OCI-LY1 (cell line): ENCODE results near the gene PARN.

Experiments used
- EZH2 ChIP-seq: fragments of 200-600 bp; sonication (generic), shearing (Covaris generic); IDR thresholded peaks from 2 replicates; pipeline ENCODE4 v1.8.0; 2017; ENCODE audit warnings: borderline replicate concordance, mixed run types, mild to moderate bottlenecking, antibody characterized with exemption, low read length, moderate library complexity, mixed read lengths
- TF ChIP-seq, protein P1 (sequence below): fragments of 200-600 bp; sonication (generic), shearing (Covaris generic); IDR thresholded peaks from 2 replicates; pipeline ENCODE4 v1.5.1; 2017; ENCODE audit warnings: mild to moderate bottlenecking, antibody characterized with exemption, low read length, moderate library complexity, mixed read lengths

DNA sequence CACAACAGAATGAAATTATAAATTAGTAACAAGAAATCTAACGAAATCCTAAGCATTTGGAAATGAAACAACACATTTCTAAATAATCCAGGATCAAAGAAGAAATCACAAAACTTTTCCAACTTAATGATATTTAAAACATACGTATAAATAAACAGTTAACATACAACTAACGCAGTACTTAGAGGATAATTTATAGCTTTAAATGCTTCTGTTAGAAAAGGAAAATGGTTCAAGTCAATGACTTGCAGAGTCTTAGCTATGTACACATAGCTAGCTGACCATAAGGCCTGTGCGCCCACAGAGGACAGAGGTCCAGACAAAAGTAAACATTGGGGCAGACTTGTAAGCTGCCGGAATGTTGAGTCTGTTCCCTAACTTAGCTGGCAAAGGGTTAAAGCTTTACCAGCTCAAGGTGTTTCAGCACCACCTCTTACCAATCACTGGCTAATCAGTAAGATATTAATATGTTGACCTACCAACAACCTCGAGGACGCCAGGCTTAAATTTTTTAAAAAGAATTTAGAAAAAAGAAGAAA, 84.6 kb downstream of the PARN start:
- TF ChIP-seq, protein P1, sequence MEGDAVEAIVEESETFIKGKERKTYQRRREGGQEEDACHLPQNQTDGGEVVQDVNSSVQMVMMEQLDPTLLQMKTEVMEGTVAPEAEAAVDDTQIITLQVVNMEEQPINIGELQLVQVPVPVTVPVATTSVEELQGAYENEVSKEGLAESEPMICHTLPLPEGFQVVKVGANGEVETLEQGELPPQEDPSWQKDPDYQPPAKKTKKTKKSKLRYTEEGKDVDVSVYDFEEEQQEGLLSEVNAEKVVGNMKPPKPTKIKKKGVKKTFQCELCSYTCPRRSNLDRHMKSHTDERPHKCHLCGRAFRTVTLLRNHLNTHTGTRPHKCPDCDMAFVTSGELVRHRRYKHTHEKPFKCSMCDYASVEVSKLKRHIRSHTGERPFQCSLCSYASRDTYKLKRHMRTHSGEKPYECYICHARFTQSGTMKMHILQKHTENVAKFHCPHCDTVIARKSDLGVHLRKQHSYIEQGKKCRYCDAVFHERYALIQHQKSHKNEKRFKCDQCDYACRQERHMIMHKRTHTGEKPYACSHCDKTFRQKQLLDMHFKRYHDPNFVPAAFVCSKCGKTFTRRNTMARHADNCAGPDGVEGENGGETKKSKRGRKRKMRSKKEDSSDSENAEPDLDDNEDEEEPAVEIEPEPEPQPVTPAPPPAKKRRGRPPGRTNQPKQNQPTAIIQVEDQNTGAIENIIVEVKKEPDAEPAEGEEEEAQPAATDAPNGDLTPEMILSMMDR: no peak
- TF ChIP-seq EZH2: no peak
